Small intestine (tissue), 7 donors: ENCODE measurements around the gene DIS3L. TPM values are rescaled to one million over a fixed set of nuclear protein-coding genes. Genes with fewer than 3 reads are reported as not detected.
"Not testable (repeated sequence)": the region's sequence is repeated elsewhere in the genome, so short reads cannot be mapped to it uniquely, and the experiment has no call there.

Experiments
- DNase-seq, 2 donors: peaks; one replicate each; pipeline versions ENCODE4 v3.0.0 to v3.0.0-alpha.2; 2013
- FAIRE-seq: peaks from 2 replicates; lab custom pipeline; 2012; peaks lifted over from hg19 to GRCh38; lab: Jason Lieb, UNC
- H3K27ac ChIP-seq, 3 donors: one replicate each; pipeline ENCODE4 v1.5.1; 2013; ENCODE audit warnings: low read length in 2 of 3, mild to moderate bottlenecking in 2 of 3, control low read depth in 1 of 3, inconsistent platforms in 1 of 3, low read depth in 1 of 3, moderate library complexity in 1 of 3
- H3K27me3 ChIP-seq, 3 donors: one replicate each; pipeline ENCODE4 v1.6.1; 2013; ENCODE audit warnings: low read length in 3 of 3, inconsistent platforms in 1 of 3; ENCODE audit not compliant: control insufficient read depth in 3 of 3, insufficient read depth in 3 of 3
- H3K36me3 ChIP-seq, 3 donors: one replicate each; pipeline ENCODE4 v1.6.1; 2013; ENCODE audit warnings: low read length in 3 of 3, inconsistent platforms in 1 of 3, low read depth in 1 of 3, mild to moderate bottlenecking in 1 of 3, moderate library complexity in 1 of 3; ENCODE audit not compliant: control insufficient read depth in 3 of 3, insufficient read depth in 2 of 3
- H3K4me1 ChIP-seq, 3 donors: one replicate each; pipeline ENCODE4 v1.6.1; 2013; ENCODE audit warnings: low read length in 2 of 3, inconsistent platforms in 1 of 3, low read depth in 1 of 3, mild to moderate bottlenecking in 1 of 3, moderate library complexity in 1 of 3; ENCODE audit not compliant: control insufficient read depth in 3 of 3, insufficient read depth in 2 of 3
- H3K4me3 ChIP-seq, 3 donors: one replicate each; pipeline ENCODE4 v1.5.1; 2013; ENCODE audit warnings: low read length in 3 of 3, control low read depth in 1 of 3, inconsistent platforms in 1 of 3, low read depth in 1 of 3, mild to moderate bottlenecking in 1 of 3, moderate library complexity in 1 of 3
- H3K9me3 ChIP-seq, 2 donors: one replicate each; pipeline ENCODE4 v1.6.1; 2013; ENCODE audit warnings: low read depth in 1 of 2, low read length in 1 of 2; ENCODE audit not compliant: control insufficient read depth in 2 of 2, insufficient read depth in 1 of 2
- WGBS, 3 donors: extraction: QIAGEN DNeasy Blood & Tissue Kit; methylation state at CpG; one replicate each; pipeline ENCODE4 v1.1.7; 2013; 5-methylcytosine and 5-hydroxymethylcytosine counted together
- polyA plus RNA-seq, 4 donors: library from polyadenylated mRNA; stranded (reverse) in 3 of 4; unstranded in 1 of 4; fragments of 200-250 nt in 3 of 4; fragments of 120-200 nt in 1 of 4; gene quantifications; one replicate each; pipeline versions ENCODE4 v1.2.1 to v1.2.3, GENCODE V29; 2013
- donor health status: healthy with polysubstance abuse.
- donor health status: control.
- donor health status: control.
- donor health status: Bipolar disorder and iron deficiency.
- donor health status: healthy.

Gene DIS3L
- polyA plus RNA-seq, 4 donors: 6.7 to 32.3 (median 9.9) TPM

DNA sequence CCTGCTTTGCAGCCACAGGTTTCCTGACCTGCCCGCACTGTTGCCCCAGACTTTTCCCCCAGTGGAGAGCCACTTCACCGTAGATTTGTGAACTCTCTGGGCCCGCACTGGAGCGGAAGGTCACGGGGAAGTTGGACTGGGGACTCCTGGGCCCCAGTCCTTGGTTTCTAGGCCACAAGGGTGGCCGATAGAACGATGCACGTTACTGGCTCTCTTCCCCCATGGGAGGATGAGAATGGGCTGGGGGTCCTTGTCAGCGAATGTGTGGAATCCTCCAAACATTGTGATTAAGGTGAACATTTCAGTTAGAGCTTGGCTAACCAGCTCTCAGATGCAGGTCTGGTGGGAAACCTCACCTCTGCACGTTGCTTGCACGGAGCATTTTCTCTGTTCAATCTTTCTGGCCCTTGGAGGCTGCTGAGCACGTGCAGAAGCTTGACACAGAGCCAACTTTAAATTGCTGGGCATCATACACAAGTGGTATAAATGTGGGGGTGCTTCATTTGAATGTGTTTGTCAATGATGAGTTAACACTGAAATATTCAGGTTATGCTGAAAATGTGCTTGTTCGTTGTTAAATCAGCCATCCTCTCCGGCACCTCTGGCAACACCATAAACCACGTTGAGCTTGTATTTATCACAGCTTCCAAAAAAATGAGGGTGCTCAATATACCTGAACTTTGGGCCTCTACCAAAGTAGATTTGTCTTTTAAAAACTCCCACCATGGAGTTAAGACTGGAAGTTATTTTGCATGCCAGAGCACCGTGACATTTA, 976 bp downstream of the DIS3L start:
- 2 to 6% (median 4%) methylated on average over 16 of the region's 16 CpGs for WGBS, 3 donors
- H3K27ac ChIP-seq: peak overlapping the region; percentile 91 to 95 (median 93)
- H3K9me3 ChIP-seq: no peaks in the 10 kb centered on the region
- no peak for FAIRE-seq
- peaks cover 0 to 11% (median 0%) of the 10 kb centered on the region in 3 donors for H3K36me3 ChIP-seq
- peak; percentile 65 to 75 for DNase-seq
- H3K27me3 ChIP-seq: no peaks in the 10 kb centered on the region
- peaks cover 0 to 21% (median 5%) of the 10 kb centered on the region in 3 donors for H3K4me1 ChIP-seq
- peak overlapping the region; percentile 53 to 78 (median 60) for H3K4me3 ChIP-seq

GRCh38 chr15:66294932-66295235, 1.5 kb downstream of the DIS3L start:
- Histone ChIP-seq H3K36me3 (peaks cover 0 to 15% (median 0%) of the 10 kb centered on the region in 3 donors), H3K9me3 (no peaks in the 10 kb centered on the region), H3K4me3 (no peak overlapping the region), H3K4me1 (peaks cover 0 to 21% (median 5%) of the 10 kb centered on the region in 3 donors), H3K27ac (no peak overlapping the region), H3K27me3 (no peaks in the 10 kb centered on the region)
- 47 to 50% (median 49%) methylated on average over 3 of the region's 3 CpGs for WGBS, 3 donors
- no peak for FAIRE-seq
- no peak for DNase-seq

- FAIRE-seq: no peak
- peaks cover 0 to 21% (median 5%) of the 10 kb centered on the region in 3 donors for H3K4me1 ChIP-seq
- H3K27me3 ChIP-seq: no peaks in the 10 kb centered on the region
- peaks cover 0 to 15% (median 0%) of the 10 kb centered on the region in 3 donors for H3K36me3 ChIP-seq
- no peaks in the 10 kb centered on the region for H3K9me3 ChIP-seq
- no peak overlapping the region for H3K4me3 ChIP-seq
- no peak overlapping the region for H3K27ac ChIP-seq
- 69 to 82% (median 79%) methylated on average over 5 of the region's 5 CpGs for WGBS, 3 donors
- DNase-seq: no peak
Measured at GRCh38 chr15:66296186-66296585, 2.8 kb downstream of the DIS3L start.

- Histone ChIP-seq H3K27ac (no peak overlapping the region), H3K36me3 (peaks cover 0 to 22% (median 0%) of the 10 kb centered on the region in 3 donors), H3K4me1 (peaks cover 0 to 5% (median 2%) of the 10 kb centered on the region in 3 donors), H3K9me3 (no peaks in the 10 kb centered on the region), H3K27me3 (no peaks in the 10 kb centered on the region), H3K4me3 (no peak overlapping the region)
- DNase-seq (no peak), FAIRE-seq (no peak)
- 78 to 84% (median 83%) methylated on average over 4 of the region's 4 CpGs for WGBS, 3 donors
Measured at GRCh38 chr15:66298803-66299251, 5.5 kb downstream of the DIS3L start.

DNA sequence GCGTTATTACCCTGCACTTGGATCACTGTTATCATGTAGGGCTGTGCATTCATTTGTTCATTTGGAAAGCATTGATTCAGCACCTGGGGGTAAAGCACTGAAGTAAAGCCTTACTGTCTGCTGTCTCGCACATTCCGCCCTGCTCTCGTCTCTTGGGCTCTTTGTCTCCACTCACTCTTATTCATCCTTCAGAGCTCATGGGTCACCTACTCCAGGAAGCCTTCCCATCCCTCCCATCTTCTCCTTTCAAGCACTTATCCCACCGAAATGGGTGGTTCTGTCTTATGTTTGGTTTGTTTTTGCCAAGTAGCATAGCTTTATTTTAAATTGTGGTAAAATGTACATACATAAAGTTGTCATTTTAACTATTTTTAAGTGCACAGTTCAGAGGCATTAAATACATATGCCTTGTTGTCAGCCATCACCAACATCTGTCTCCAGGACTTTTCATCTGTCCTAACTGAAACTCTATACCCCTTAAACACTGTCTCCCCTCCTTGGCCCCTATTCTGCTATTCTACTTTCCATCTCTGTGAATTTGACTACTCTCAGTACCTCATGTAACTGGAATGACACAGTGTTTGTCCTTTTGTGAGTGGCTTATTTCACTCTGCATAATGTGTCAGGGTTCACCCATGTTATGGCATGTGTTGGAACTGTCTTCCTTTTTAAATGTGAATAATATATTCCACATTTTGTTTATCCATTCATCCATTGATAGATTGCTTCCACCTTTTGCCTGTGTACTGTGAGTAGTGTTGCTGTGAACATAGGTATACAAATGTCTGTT, 9.3 kb downstream of the DIS3L start:
- no peak overlapping the region for H3K4me3 ChIP-seq
- no peak overlapping the region for H3K27ac ChIP-seq
- 91 to 93% (median 91%) methylated on average over 5 of the region's 5 CpGs for WGBS, 3 donors
- peaks cover 0 to 33% (median 0%) of the 10 kb centered on the region in 3 donors for H3K36me3 ChIP-seq
- H3K27me3 ChIP-seq: no peaks in the 10 kb centered on the region
- FAIRE-seq (no peak), DNase-seq (no peak)
- H3K4me1 ChIP-seq: no peaks in the 10 kb centered on the region
- H3K9me3 ChIP-seq: no peaks in the 10 kb centered on the region

- not testable (repeated sequence) for H3K27ac ChIP-seq, H3K27me3 ChIP-seq, H3K9me3 ChIP-seq, FAIRE-seq, H3K4me3 ChIP-seq, H3K4me1 ChIP-seq
- peak; percentile 49 to 52 for DNase-seq
- WGBS, 3 donors: 39 to 63% (median 54%) methylated on average over 10 of the region's 10 CpGs
- peaks cover 0 to 26% (median 2%) of the 10 kb centered on the region in 3 donors for H3K36me3 ChIP-seq
Measured at GRCh38 chr15:66304425-66304824, 11.1 kb downstream of the DIS3L start.

GRCh38 chr15:66306381-66306780, 13.0 kb downstream of the DIS3L start:
- no peak for DNase-seq
- no peak overlapping the region for H3K27ac ChIP-seq
- no peaks in the 10 kb centered on the region for H3K9me3 ChIP-seq
- 44 to 68% (median 56%) methylated on average over 3 of the region's 3 CpGs for WGBS, 3 donors
- no peaks in the 10 kb centered on the region for H3K27me3 ChIP-seq
- FAIRE-seq: no peak
- peaks cover 2 to 28% (median 9%) of the 10 kb centered on the region in 3 donors for H3K36me3 ChIP-seq
- no peak overlapping the region for H3K4me3 ChIP-seq
- H3K4me1 ChIP-seq: no peaks in the 10 kb centered on the region

DNA sequence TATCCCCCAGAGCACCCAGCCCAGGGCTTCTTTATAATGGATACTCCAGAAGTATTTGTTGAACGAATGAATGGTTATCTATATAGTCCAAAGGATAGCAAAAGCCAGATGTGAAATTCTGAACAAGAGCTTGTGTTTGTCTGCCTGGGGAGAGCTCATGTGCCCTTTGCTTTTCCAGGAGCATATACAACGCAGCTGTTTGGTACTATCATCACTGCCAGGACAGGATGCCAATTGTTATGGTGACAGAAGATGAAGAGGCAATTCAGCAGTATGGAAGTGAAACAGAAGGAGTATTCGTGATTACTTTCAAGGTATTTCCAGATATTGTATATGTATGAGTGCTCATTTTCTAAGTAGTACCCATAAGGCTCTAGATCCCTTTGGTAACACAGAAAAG, 15.2 kb downstream of the DIS3L start:
- no peak overlapping the region for H3K4me3 ChIP-seq
- DNase-seq (no peak), FAIRE-seq (no peak)
- no peak overlapping the region for H3K27ac ChIP-seq
- 94 to 100% (median 95%) methylated on average over 3 of the region's 3 CpGs for WGBS, 3 donors
- H3K9me3 ChIP-seq: no peaks in the 10 kb centered on the region
- peaks cover 9 to 37% (median 13%) of the 10 kb centered on the region in 3 donors for H3K36me3 ChIP-seq
- no peaks in the 10 kb centered on the region for H3K27me3 ChIP-seq
- H3K4me1 ChIP-seq: no peaks in the 10 kb centered on the region
